Measurements from ENCODE around the gene FRMD7. TPM values are rescaled to one million over a fixed set of nuclear protein-coding genes. Genes with fewer than 3 reads are reported as not detected.

Gene FRMD7, protein sequence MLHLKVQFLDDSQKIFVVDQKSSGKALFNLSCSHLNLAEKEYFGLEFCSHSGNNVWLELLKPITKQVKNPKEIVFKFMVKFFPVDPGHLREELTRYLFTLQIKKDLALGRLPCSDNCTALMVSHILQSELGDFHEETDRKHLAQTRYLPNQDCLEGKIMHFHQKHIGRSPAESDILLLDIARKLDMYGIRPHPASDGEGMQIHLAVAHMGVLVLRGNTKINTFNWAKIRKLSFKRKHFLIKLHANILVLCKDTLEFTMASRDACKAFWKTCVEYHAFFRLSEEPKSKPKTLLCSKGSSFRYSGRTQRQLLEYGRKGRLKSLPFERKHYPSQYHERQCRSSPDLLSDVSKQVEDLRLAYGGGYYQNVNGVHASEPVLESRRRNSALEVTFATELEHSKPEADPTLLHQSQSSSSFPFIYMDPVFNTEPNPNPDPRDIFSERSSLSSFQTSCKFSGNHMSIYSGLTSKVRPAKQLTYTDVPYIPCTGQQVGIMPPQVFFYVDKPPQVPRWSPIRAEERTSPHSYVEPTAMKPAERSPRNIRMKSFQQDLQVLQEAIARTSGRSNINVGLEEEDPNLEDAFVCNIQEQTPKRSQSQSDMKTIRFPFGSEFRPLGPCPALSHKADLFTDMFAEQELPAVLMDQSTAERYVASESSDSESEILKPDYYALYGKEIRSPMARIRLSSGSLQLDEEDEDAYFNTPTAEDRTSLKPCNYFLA
- polyA plus RNA-seq (0.54 and 1.2 TPM in 2 replicates), polyA minus RNA-seq (0.73 and 1.2 TPM in 2 replicates)

DNA sequence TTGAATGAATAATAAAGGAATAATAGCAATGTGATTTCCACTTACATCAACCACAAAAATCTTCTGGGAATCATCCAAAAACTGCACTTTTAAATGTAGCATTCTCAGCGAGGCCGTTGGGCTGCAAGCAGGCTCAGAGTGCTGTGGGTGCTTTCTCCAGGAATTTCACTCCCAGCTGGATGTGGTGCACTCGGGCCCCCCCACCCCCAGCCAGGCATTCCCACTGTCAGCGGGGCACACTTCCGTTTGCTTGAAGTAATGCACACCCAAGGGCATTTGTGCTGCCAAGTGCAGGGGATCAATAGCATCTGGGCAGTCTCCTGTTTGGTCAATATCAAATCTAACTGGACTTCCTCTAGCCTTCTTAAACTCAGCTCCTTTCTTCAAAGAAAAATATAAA is at the start of gene FRMD7:
Gene FRMD7 (minus strand): TSS at position 278 of the 400 bp plus-strand sequence. CDS start 176 bp downstream, at position 102.
- Histone ChIP-seq H3K27ac (ENCODE audit: low read length) (peak within 1 kb of the TSS; percentile 12), H3F3A (ENCODE audit: insufficient read depth, low read length, poor library complexity, severe bottlenecking) (no peaks in the 10 kb centered on the region), H3K4me2 (ENCODE audit: low read length) (no peak within 1 kb of the TSS), H3K36me3 (ENCODE audit: insufficient read depth, low read length) (no peaks in the 10 kb centered on the region), H2AFZ (ENCODE audit: low read depth, low read length) (no peak within 1 kb of the TSS), H3K9ac (ENCODE audit: low read length) (no peak within 1 kb of the TSS), H3K9me2 (ENCODE audit: insufficient read depth, low read length) (no peaks in the 10 kb centered on the region), H3K79me2 (replicated peaks; ENCODE audit: insufficient read depth, low read length) (no peaks in the 10 kb centered on the region), H3K27me3 (ENCODE audit: insufficient read depth, low read depth, low read length) (no peaks in the 10 kb centered on the region), H3K4me3 (ENCODE audit: low read length) (no peak within 1 kb of the TSS), H3K9me3 (ENCODE audit: low read length) (no peaks in the 10 kb centered on the region), H4K20me1 (ENCODE audit: insufficient read depth) (no peaks in the 10 kb centered on the region)
- no peak for TF ChIP-seq TAF1 (IDR thresholded peaks at IDR 0.05; ENCODE audit: low read depth)
- TF ChIP-seq POLR2AphosphoS5 (IDR thresholded peaks at IDR 0.05) = no peak
- no peak for TF ChIP-seq EP300 (conservative IDR thresholded peaks at IDR 0.05; ENCODE audit: poor library complexity, severe bottlenecking)
- TF ChIP-seq, protein P1, sequence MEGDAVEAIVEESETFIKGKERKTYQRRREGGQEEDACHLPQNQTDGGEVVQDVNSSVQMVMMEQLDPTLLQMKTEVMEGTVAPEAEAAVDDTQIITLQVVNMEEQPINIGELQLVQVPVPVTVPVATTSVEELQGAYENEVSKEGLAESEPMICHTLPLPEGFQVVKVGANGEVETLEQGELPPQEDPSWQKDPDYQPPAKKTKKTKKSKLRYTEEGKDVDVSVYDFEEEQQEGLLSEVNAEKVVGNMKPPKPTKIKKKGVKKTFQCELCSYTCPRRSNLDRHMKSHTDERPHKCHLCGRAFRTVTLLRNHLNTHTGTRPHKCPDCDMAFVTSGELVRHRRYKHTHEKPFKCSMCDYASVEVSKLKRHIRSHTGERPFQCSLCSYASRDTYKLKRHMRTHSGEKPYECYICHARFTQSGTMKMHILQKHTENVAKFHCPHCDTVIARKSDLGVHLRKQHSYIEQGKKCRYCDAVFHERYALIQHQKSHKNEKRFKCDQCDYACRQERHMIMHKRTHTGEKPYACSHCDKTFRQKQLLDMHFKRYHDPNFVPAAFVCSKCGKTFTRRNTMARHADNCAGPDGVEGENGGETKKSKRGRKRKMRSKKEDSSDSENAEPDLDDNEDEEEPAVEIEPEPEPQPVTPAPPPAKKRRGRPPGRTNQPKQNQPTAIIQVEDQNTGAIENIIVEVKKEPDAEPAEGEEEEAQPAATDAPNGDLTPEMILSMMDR (IDR thresholded peaks at IDR 0.05; ENCODE audit: poor library complexity, severe bottlenecking) = no peak
- TF ChIP-seq, protein P2, sequence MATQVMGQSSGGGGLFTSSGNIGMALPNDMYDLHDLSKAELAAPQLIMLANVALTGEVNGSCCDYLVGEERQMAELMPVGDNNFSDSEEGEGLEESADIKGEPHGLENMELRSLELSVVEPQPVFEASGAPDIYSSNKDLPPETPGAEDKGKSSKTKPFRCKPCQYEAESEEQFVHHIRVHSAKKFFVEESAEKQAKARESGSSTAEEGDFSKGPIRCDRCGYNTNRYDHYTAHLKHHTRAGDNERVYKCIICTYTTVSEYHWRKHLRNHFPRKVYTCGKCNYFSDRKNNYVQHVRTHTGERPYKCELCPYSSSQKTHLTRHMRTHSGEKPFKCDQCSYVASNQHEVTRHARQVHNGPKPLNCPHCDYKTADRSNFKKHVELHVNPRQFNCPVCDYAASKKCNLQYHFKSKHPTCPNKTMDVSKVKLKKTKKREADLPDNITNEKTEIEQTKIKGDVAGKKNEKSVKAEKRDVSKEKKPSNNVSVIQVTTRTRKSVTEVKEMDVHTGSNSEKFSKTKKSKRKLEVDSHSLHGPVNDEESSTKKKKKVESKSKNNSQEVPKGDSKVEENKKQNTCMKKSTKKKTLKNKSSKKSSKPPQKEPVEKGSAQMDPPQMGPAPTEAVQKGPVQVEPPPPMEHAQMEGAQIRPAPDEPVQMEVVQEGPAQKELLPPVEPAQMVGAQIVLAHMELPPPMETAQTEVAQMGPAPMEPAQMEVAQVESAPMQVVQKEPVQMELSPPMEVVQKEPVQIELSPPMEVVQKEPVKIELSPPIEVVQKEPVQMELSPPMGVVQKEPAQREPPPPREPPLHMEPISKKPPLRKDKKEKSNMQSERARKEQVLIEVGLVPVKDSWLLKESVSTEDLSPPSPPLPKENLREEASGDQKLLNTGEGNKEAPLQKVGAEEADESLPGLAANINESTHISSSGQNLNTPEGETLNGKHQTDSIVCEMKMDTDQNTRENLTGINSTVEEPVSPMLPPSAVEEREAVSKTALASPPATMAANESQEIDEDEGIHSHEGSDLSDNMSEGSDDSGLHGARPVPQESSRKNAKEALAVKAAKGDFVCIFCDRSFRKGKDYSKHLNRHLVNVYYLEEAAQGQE (IDR thresholded peaks at IDR 0.05; ENCODE audit: borderline replicate concordance) = no peak
- TF ChIP-seq EZH2 (IDR thresholded peaks at IDR 0.05; ENCODE audit: borderline replicate concordance, insufficient read depth, low read length, poor library complexity, severe bottlenecking) = no peak
- TF ChIP-seq SMC3 (conservative IDR thresholded peaks at IDR 0.05; ENCODE audit: poor library complexity) = no peak
- TF ChIP-seq MXI1 (conservative IDR thresholded peaks at IDR 0.05; ENCODE audit: poor library complexity, severe bottlenecking) = no peak
- no peak for TF ChIP-seq RAD21 (conservative IDR thresholded peaks at IDR 0.05)

DNA sequence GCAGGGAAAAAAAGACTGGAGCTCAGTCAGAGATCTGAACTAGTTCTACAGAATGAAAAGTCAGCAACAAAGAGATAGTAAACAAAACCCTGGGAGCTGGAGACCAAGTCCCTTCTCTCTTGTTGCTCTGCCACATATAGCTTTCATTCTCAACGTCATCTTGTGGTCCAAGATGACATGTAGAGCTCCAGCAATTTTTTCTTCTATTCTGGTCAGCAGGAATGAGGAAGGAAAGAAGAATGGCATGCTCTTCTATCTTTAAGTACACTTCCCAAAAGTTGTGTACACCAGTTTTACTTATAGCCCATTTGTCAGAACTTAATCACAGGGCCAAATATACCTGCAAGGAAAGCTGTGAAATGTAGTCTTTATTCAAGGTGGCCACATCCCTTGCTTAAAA is 45.8 kb upstream of the FRMD7 start:
- H3K9me3 ChIP-seq (ENCODE audit: low read length) = no peaks in the 10 kb centered on the region
- no peaks in the 10 kb centered on the region for H3F3A ChIP-seq (ENCODE audit: insufficient read depth, low read length, poor library complexity, severe bottlenecking)
- TF ChIP-seq TAF1 (IDR thresholded peaks at IDR 0.05; ENCODE audit: low read depth) (no peak), MXI1 (conservative IDR thresholded peaks at IDR 0.05; ENCODE audit: poor library complexity, severe bottlenecking) (no peak), POLR2AphosphoS5 (IDR thresholded peaks at IDR 0.05) (no peak), RAD21 (conservative IDR thresholded peaks at IDR 0.05) (no peak), SMC3 (conservative IDR thresholded peaks at IDR 0.05; ENCODE audit: poor library complexity) (no peak), EP300 (conservative IDR thresholded peaks at IDR 0.05; ENCODE audit: poor library complexity, severe bottlenecking) (no peak), EZH2 (IDR thresholded peaks at IDR 0.05; ENCODE audit: borderline replicate concordance, insufficient read depth, low read length, poor library complexity, severe bottlenecking) (no peak)
- TF ChIP-seq, protein P1 (IDR thresholded peaks at IDR 0.05; ENCODE audit: poor library complexity, severe bottlenecking) = no peak
- TF ChIP-seq, protein P2 (IDR thresholded peaks at IDR 0.05; ENCODE audit: borderline replicate concordance) = no peak
- H2AFZ ChIP-seq (ENCODE audit: low read depth, low read length) = no peak overlapping the region
- H4K20me1 ChIP-seq (ENCODE audit: insufficient read depth) = no peaks in the 10 kb centered on the region
- no peak overlapping the region for H3K4me2 ChIP-seq (ENCODE audit: low read length)
- no peaks in the 10 kb centered on the region for H3K79me2 ChIP-seq (replicated peaks; ENCODE audit: insufficient read depth, low read length)
- no peak overlapping the region for H3K9ac ChIP-seq (ENCODE audit: low read length)
- H3K9me2 ChIP-seq (ENCODE audit: insufficient read depth, low read length) = no peaks in the 10 kb centered on the region
- no peak overlapping the region for H3K4me3 ChIP-seq (ENCODE audit: low read length)
- H3K27ac ChIP-seq (ENCODE audit: low read length) = no peak overlapping the region
- no peaks in the 10 kb centered on the region for H3K36me3 ChIP-seq (ENCODE audit: insufficient read depth, low read length)
- H3K27me3 ChIP-seq (ENCODE audit: insufficient read depth, low read depth, low read length) = no peaks in the 10 kb centered on the region
